K562 (cell line): ENCODE measurements around the gene SEMA3A. TPM values are rescaled to one million over a fixed set of nuclear protein-coding genes. Genes with fewer than 3 reads are reported as not detected.

Experiments
- ATAC-seq: fragments of 200-7000 bp; cut with Tn5 transposase; 3 replicates; pipeline ENCODE4 v1.9.1; 2020; ENCODE audit warnings: moderate library complexity
- BruUV-seq: library from RNA; stranded (reverse); fragments of 400-500 nt; replicated peaks from 2 replicates; lab custom pipeline; 2021; lab: Mats Ljungman, UMichigan
- CTCF ChIA-PET: fragments of 300-600 bp; formaldehyde crosslinking; extraction: SDS; loops from one replicate; lab custom pipeline; 2021; ENCODE audit warnings: low intra/inter-chr PET ratio; lab: Yijun Ruan, JAX
- POLR2A ChIA-PET: fragments of 300-600, 350-650 bp; sonication (Branson Sonifier 250); formaldehyde crosslinking; extraction: SDS; loops from one replicate; lab custom pipeline; 2021; ENCODE audit warnings: antibody characterized with exemption, inconsistent platforms; lab: Yijun Ruan, JAX
- DNase-seq, 4 experiments: peaks; one replicate each; pipeline versions ENCODE4 v3.0.0 to v3.0.0-alpha.2; 2011 to 2018; ENCODE audit warnings: low spot score in 3 of 4, mixed read lengths in 3 of 4; ENCODE audit errors: extremely low read depth in 1 of 4
- FAIRE-seq: peaks from 2 replicates; lab custom pipeline; 2011; peaks lifted over from hg19 to GRCh38; lab: Jason Lieb, UNC
- H2AFZ ChIP-seq: 2 replicates; pipeline ENCODE4 v1.6.0; 2011; ENCODE audit warnings: low read depth, low read length, control low read depth, inconsistent platforms
- H3K27ac ChIP-seq: fragments of 200-600 bp; 3 replicates; pipeline ENCODE4 v1.8.0; 2011; ENCODE audit warnings: low read depth, mild to moderate bottlenecking, control low read depth, inconsistent platforms, low read length, moderate library complexity, mixed read lengths; ENCODE audit errors: extremely low read depth
- H3K27me3 ChIP-seq, 2 experiments: fragments of 300-600 bp in 1 of 2; 2 replicates in 1 of 2; 3 replicates in 1 of 2; pipeline versions ENCODE4 v1.6.0 to v1.8.0; 2011; ENCODE audit warnings: inconsistent platforms in 2 of 2, low read length in 2 of 2, mild to moderate bottlenecking in 1 of 2, mixed read lengths in 1 of 2, moderate library complexity in 1 of 2; ENCODE audit not compliant: control insufficient read depth in 2 of 2, insufficient read depth in 2 of 2
- H3K36me3 ChIP-seq: fragments of 300-600 bp; 3 replicates; pipeline ENCODE4 v1.8.0; 2011; ENCODE audit warnings: mild to moderate bottlenecking, low read length, inconsistent platforms; ENCODE audit not compliant: control insufficient read depth, insufficient read depth
- H3K4me1 ChIP-seq, 2 experiments: fragments of 200-600 bp in 1 of 2; replicated peaks in 1 of 2; 2 replicates in 1 of 2; 3 replicates in 1 of 2; pipeline versions ENCODE4 v1.5.1 to v1.8.0; 2011; ENCODE audit warnings: inconsistent platforms in 2 of 2, low read length in 2 of 2, mild to moderate bottlenecking in 1 of 2, mixed read lengths in 1 of 2, moderate library complexity in 1 of 2; ENCODE audit not compliant: control insufficient read depth in 2 of 2, insufficient read depth in 2 of 2
- H3K4me2 ChIP-seq: 2 replicates; pipeline ENCODE4 v1.6.1; 2011; ENCODE audit warnings: low read length, control low read depth, inconsistent platforms, mixed read lengths; ENCODE audit not compliant: insufficient read depth
- H3K4me3 ChIP-seq: fragments of 200-600 bp; sonication (generic), shearing (Covaris generic); 2 replicates; pipeline ENCODE4 v1.5.1; 2016; ENCODE audit warnings: control low read depth, inconsistent platforms
- H3K79me2 ChIP-seq: fragments of 200-600 bp; 3 replicates; pipeline ENCODE4 v1.8.0; 2011; ENCODE audit warnings: low read length, inconsistent platforms; ENCODE audit not compliant: control insufficient read depth, insufficient read depth
- H3K9ac ChIP-seq, 2 experiments: 2 replicates each; pipeline versions ENCODE4 v1.6.0 to v1.6.1; 2011; ENCODE audit warnings: low read depth in 2 of 2, low read length in 2 of 2, control low read depth in 1 of 2, inconsistent platforms in 1 of 2, mild to moderate bottlenecking in 1 of 2, mixed read lengths in 1 of 2; ENCODE audit not compliant: insufficient read depth in 1 of 2
- H3K9me1 ChIP-seq: one replicate; pipeline ENCODE4 v1.6.0; 2011; ENCODE audit warnings: inconsistent platforms, mild to moderate bottlenecking, low read length, moderate library complexity; ENCODE audit not compliant: control insufficient read depth, insufficient read depth
- H3K9me3 ChIP-seq: replicated peaks from 2 replicates; pipeline ENCODE4 v1.5.1; 2011; ENCODE audit warnings: low read depth, low read length, inconsistent platforms; ENCODE audit not compliant: control insufficient read depth, insufficient read depth
- H4K20me1 ChIP-seq: replicated peaks from 2 replicates; pipeline ENCODE4 v1.6.1; 2011; ENCODE audit warnings: low read length, inconsistent platforms, mixed read lengths; ENCODE audit not compliant: control insufficient read depth, insufficient read depth
- ARNT ChIP-seq, 2 experiments: fragments of 450-650 bp; IDR thresholded peaks; 2 replicates each; pipeline ENCODE4 v1.6.1; 2016; ENCODE audit warnings: mild to moderate bottlenecking in 1 of 2
- E2F3 ChIP-seq: fragments of 250-450 bp; sonication (Bioruptor Pico); IDR thresholded peaks from 2 replicates; pipeline ENCODE4 v1.4.0; 2020; ENCODE audit warnings: mild to moderate bottlenecking
- EP300 ChIP-seq: IDR thresholded peaks from 2 replicates; pipeline ENCODE4 v1.6.1; 2012; ENCODE audit warnings: low read length, improper control_type of control experiment
- ESRRA ChIP-seq: fragments of 450-650 bp; IDR thresholded peaks from 2 replicates; pipeline ENCODE4 v1.6.1; 2014; ENCODE audit warnings: low read depth, mild to moderate bottlenecking, moderate library complexity, borderline replicate concordance
- GABPB1 ChIP-seq: sonication (generic); formaldehyde crosslinking; IDR thresholded peaks from 2 replicates; pipeline ENCODE4 v1.8.0; 2022; ENCODE audit warnings: mild to moderate bottlenecking, missing genetic modification reagents
- HDAC2 ChIP-seq: fragments of 450-650 bp; IDR thresholded peaks from 2 replicates; pipeline ENCODE4 v1.6.1; 2016; ENCODE audit warnings: mild to moderate bottlenecking
- KDM1A ChIP-seq, 2 experiments: fragments of 450-650 bp; IDR thresholded peaks; 2 replicates each; pipeline ENCODE4 v1.6.1; 2016; ENCODE audit warnings: mild to moderate bottlenecking in 2 of 2
- MAFK ChIP-seq: IDR thresholded peaks from 2 replicates; pipeline ENCODE4 v1.6.1; 2011; ENCODE audit warnings: low read length, improper control_type of control experiment
- POU5F1 ChIP-seq: fragments of 150-350 bp; IDR thresholded peaks from 2 replicates; pipeline ENCODE4 v1.6.1; 2014; ENCODE audit warnings: borderline replicate concordance, low read length, low read depth, mild to moderate bottlenecking; ENCODE audit not compliant: partially characterized antibody
- RFX1 ChIP-seq: fragments of 450-650 bp; IDR thresholded peaks from 2 replicates; pipeline ENCODE4 v1.6.1; 2016; ENCODE audit warnings: mild to moderate bottlenecking, moderate library complexity
- SIRT6 ChIP-seq: IDR thresholded peaks from one replicate; pipeline ENCODE4 v1.6.1; 2012; ENCODE audit warnings: low read depth, mild to moderate bottlenecking, control low read depth, inconsistent platforms, low read length, moderate library complexity
- SPI1 ChIP-seq: IDR thresholded peaks from 2 replicates; pipeline ENCODE4 v1.6.1; 2011; ENCODE audit warnings: low read depth, low read length, control low read depth, borderline replicate concordance
- TGIF2 ChIP-seq: sonication (generic); formaldehyde crosslinking; IDR thresholded peaks from 2 replicates; pipeline ENCODE4 v1.8.1; 2022; ENCODE audit warnings: mild to moderate bottlenecking, missing genetic modification reagents, moderate library complexity
- ZNF408 ChIP-seq: fragments of 250-450 bp; sonication (Bioruptor Pico); IDR thresholded peaks from 2 replicates; pipeline ENCODE4 v1.4.0; 2020; ENCODE audit warnings: low read depth, mild to moderate bottlenecking, moderate library complexity
- ZNF41 ChIP-seq: fragments of 250-450 bp; sonication (Bioruptor Pico); conservative IDR thresholded peaks from 2 replicates; pipeline ENCODE4 v1.4.0; 2020; ENCODE audit warnings: mild to moderate bottlenecking
- ZNF707 ChIP-seq: fragments of 250-450 bp; sonication (Bioruptor Pico); conservative IDR thresholded peaks from 2 replicates; pipeline ENCODE4 v1.8.0; 2022; ENCODE audit warnings: inconsistent platforms, mild to moderate bottlenecking, moderate library complexity
- in situ Hi-C: fragments of 300-500 bp; cut with MboI; formaldehyde crosslinking; loops from 4 replicates; pipeline ENCODE4 v1.15.0; 2018; ENCODE audit warnings: inconsistent platforms, mixed read lengths
- intact Hi-C: fragments of 100-400 bp; cut with micrococcal nuclease; formaldehyde crosslinking; loops from 2 replicates; pipeline ENCODE4 v1.14.2; 2022
- polyA plus RNA-seq, 8 experiments: library from polyadenylated mRNA; depleted of rRNA in 4 of 8; stranded (reverse) in 5 of 8; unstranded in 3 of 8; fragments of >200 nt; fragmentation: Nextera tagmentation in 2 of 8; fragmentation: Illumina TruSeq in 1 of 8; extraction: Ambion mirVana in 2 of 8; extraction: Trizol in 1 of 8; gene quantifications; 2 replicates each; pipeline versions ENCODE4 v1.2.1 to v1.2.3, GENCODE V29; 2011 to 2014; ENCODE audit warnings: inconsistent platforms in 1 of 8, missing spikeins in 1 of 8
- total RNA-seq, 7 experiments: library from RNA; depleted of rRNA in 6 of 7; stranded (reverse); fragments of >200 nt in 6 of 7; fragmentation: Illumina TruSeq in 2 of 7; extraction: Trizol in 2 of 7; gene quantifications; 2 replicates each; pipeline versions ENCODE4 v1.2.1 to v1.2.3, GENCODE V29; 2011 to 2021; ENCODE audit warnings: low replicate concordance in 1 of 7
- TF ChIP-seq, protein P1 (sequence below): fragments of 250-450 bp; sonication (Bioruptor Pico); IDR thresholded peaks from 2 replicates; pipeline ENCODE4 v1.5.0; 2021
- TF ChIP-seq, protein P2 (sequence below), 2 experiments: fragments of 450-650 bp; IDR thresholded peaks; 2 replicates each; pipeline ENCODE4 v1.6.1; 2016; ENCODE audit warnings: mild to moderate bottlenecking in 2 of 2, borderline replicate concordance in 1 of 2, low read depth in 1 of 2, moderate library complexity in 1 of 2

The SEMA3A gene
- total and polyA plus RNA-seq, 9 of the 15 experiments (the other 6 are each of a cell fraction or from before 2014, with no cell fraction given), result 0.36 to 3.0 (median 1.1) TPM

DNA sequence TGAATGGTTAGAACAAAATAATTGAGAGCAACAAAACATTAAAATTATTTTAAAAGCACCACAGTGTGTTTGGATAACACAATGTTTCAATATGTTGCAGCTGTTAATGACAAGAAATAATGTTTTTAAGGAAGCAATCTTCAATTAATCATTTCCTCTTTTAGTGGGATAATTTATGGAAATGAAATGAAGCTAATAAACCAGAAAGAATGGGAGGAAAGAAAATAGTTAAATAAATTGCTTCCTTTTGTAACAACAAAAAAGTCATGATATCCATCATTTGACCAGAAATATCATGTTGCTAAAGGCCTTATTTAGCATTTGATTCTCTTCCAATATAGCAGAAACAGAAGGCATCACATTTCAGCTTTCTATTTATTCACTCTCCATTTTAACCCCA is 224.5 kb downstream of the SEMA3A start:
- H3K27ac ChIP-seq, result no peak overlapping the region
- no peak for ATAC-seq
- H3K4me3 ChIP-seq, result no peak overlapping the region
- intact Hi-C loops, result no loop called here
- H3K27me3 ChIP-seq, result no peaks in the 10 kb centered on the region
- H4K20me1 ChIP-seq, result no peaks in the 10 kb centered on the region
- H3K4me1 ChIP-seq, result no peaks in the 10 kb centered on the region
- H3K4me2 ChIP-seq, result no peak overlapping the region
- H2AFZ ChIP-seq, result no peak overlapping the region
- no peak for FAIRE-seq
- no peak for DNase-seq
- CTCF ChIA-PET, result interaction anchor here (0.6 kb wide), 1 partner anchor 215 kb away, joined by 3 read pairs; no protein-coding TSS in a partner anchor
- POLR2A ChIA-PET, result no interaction called here
- H3K36me3 ChIP-seq, result no peaks in the 10 kb centered on the region
- no peaks in the 10 kb centered on the region for H3K9me3 ChIP-seq
- H3K9me1 ChIP-seq, result no peaks in the 10 kb centered on the region
- no TSS peak for BruUV-seq
- in situ Hi-C loops, result no loop called here
- H3K9ac ChIP-seq, result no peak overlapping the region
- H3K79me2 ChIP-seq, result no peaks in the 10 kb centered on the region
- no peak for TF ChIP-seq E2F3 (CRISPR knock-in tag)
- TF ChIP-seq, protein P1, sequence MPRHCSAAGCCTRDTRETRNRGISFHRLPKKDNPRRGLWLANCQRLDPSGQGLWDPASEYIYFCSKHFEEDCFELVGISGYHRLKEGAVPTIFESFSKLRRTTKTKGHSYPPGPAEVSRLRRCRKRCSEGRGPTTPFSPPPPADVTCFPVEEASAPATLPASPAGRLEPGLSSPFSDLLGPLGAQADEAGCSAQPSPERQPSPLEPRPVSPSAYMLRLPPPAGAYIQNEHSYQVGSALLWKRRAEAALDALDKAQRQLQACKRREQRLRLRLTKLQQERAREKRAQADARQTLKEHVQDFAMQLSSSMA (CRISPR knock-in tag), result no peak
- no peak for TF ChIP-seq MAFK
- TF ChIP-seq TGIF2 (CRISPR knock-in tag), result no peak
- no peak for TF ChIP-seq GABPB1
- TF ChIP-seq ZNF41, result no peak
- TF ChIP-seq, protein P2, sequence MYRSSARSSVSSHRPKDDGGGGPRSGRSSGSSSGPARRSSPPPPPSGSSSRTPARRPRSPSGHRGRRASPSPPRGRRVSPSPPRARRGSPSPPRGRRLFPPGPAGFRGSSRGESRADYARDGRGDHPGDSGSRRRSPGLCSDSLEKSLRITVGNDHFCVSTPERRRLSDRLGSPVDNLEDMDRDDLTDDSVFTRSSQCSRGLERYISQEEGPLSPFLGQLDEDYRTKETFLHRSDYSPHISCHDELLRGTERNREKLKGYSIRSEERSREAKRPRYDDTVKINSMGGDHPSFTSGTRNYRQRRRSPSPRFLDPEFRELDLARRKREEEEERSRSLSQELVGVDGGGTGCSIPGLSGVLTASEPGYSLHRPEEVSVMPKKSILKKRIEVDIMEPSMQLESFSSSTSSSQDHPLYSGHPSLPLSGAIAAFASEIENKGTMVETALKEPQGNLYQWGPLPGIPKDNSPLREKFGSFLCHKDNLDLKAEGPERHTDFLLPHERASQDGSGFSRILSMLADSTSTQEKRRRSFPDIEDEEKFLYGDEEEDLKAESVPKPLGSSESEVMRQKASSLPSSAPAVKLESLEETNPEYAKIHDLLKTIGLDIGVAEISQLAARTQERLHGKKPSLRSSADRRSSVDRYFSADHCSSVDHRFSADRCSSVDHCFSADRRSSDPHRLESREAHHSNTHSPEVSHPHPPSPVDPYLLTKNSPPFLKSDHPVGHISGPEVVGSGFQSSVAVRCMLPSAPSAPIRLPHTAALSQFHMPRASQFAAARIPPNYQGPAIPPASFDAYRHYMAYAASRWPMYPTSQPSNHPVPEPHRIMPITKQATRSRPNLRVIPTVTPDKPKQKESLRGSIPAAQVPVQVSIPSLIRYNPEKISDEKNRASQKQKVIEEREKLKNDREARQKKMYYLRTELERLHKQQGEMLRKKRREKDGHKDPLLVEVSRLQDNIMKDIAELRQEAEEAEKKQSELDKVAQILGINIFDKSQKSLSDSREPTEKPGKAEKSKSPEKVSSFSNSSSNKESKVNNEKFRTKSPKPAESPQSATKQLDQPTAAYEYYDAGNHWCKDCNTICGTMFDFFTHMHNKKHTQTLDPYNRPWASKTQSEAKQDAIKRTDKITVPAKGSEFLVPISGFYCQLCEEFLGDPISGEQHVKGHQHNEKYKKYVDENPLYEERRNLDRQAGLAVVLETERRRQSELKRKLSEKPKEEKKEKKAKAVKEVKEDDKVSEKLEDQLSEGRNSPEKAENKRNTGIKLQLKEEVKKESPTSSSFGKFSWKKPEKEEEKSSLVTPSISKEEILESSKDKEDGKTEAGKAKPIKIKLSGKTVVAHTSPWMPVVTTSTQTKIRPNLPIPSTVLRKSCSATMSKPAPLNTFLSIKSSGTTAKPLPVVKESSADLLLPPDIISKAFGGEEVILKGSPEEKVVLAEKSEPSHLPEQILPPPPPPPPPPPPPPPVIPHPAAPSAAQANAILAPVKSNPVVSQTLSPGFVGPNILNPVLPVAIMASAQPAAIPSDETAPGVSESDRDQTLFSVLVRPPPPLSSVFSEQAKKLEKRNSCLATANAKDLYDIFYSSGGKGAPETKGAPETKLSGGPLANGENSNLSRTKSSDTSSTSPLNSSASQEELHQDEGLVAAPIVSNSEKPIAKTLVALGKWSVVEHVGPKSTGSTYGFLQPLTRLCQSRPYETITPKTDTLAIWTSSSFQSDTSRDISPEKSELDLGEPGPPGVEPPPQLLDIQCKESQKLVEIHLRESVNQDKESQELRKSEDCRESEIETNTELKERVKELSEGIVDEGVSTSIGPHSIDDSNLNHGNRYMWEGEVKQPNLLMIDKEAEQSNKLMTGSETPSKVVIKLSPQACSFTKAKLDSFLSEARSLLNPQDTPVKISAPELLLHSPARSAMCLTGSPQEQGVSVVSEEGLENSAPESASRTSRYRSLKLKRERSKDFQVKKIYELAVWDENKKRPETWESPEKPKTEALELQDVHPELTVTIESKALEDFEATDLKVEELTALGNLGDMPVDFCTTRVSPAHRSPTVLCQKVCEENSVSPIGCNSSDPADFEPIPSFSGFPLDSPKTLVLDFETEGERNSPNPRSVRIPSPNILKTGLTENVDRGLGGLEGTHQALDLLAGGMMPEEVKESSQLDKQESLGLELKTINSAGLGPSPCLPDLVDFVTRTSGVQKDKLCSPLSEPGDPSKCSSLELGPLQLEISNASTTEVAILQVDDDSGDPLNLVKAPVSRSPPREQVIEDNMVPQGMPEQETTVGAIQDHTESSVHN (IDR thresholded peaks at IDR 0.05; ENCODE audit: borderline replicate concordance in 1 of 2, low read depth in 1 of 2), result no peak
- TF ChIP-seq EP300, result no peak
- TF ChIP-seq ZNF408 (CRISPR knock-in tag), result no peak
- no peak for TF ChIP-seq POU5F1
- no peak for TF ChIP-seq RFX1
- no peak for TF ChIP-seq ESRRA
- TF ChIP-seq HDAC2, result no peak
- TF ChIP-seq ARNT (IDR thresholded peaks at IDR 0.05), result no peak
- no peak for TF ChIP-seq ZNF707 (CRISPR knock-in tag)
- no peak for TF ChIP-seq SPI1
- TF ChIP-seq KDM1A (IDR thresholded peaks at IDR 0.05), result no peak
- TF ChIP-seq SIRT6, result no peak
